A549 (cell line): Measurements from ENCODE around the gene MAMLD1. TPM values are rescaled to one million over a fixed set of nuclear protein-coding genes. Genes with fewer than 3 reads are reported as not detected.

Experiments used
- ATAC-seq, 2 experiments: fragments of 200-7000 bp in 1 of 2; fragments of >200 bp in 1 of 2; cut with Nextera tagmentation in 1 of 2; cut with Tn5 transposase in 1 of 2; 3 replicates each; pipeline versions ENCODE4 v1.8.0 to v1.9.1; 2018 to 2020; ENCODE audit warnings: mild to moderate bottlenecking in 1 of 2, moderate library complexity in 1 of 2
- CTCF ChIA-PET: fragments of 300-600 bp; sonication (Branson Sonifier 250); formaldehyde crosslinking; extraction: SDS; loops from one replicate; lab custom pipeline; 2021; ENCODE audit warnings: antibody characterized with exemption, inconsistent platforms; lab: Yijun Ruan, JAX
- POLR2A ChIA-PET: fragments of 350-600 bp; formaldehyde crosslinking; extraction: SDS; loops from one replicate; lab custom pipeline; 2021; ENCODE audit warnings: antibody characterized with exemption, inconsistent platforms; lab: Yijun Ruan, JAX
- DNase-seq, 2 experiments: peaks; one replicate each; pipeline versions ENCODE4 v3.0.0 to v3.0.0-alpha.2; 2011 to 2016; ENCODE audit warnings: low read depth in 1 of 2, low spot score in 1 of 2
- FAIRE-seq: peaks from 2 replicates; lab custom pipeline; 2011; peaks lifted over from hg19 to GRCh38; lab: Jason Lieb, UNC
- H3K27ac ChIP-seq, 2 experiments: fragments of >200 bp; sonication (Bioruptor Twin); formaldehyde crosslinking; 3 replicates each; pipeline ENCODE4 v1.5.1; 2016 to 2017
- H3K4me1 ChIP-seq: fragments of >200 bp; sonication (Bioruptor Twin); formaldehyde crosslinking; 3 replicates; pipeline ENCODE4 v1.6.1; 2016
- H3K4me2 ChIP-seq: fragments of >200 bp; sonication (Bioruptor Twin); formaldehyde crosslinking; 3 replicates; pipeline ENCODE4 v1.6.1; 2016
- H3K4me3 ChIP-seq: fragments of >200 bp; sonication (Bioruptor Twin); formaldehyde crosslinking; 3 replicates; pipeline ENCODE4 v1.5.1; 2016
- H3K9me3 ChIP-seq: fragments of >200 bp; sonication (Bioruptor Twin); formaldehyde crosslinking; 3 replicates; pipeline ENCODE4 v1.6.1; 2016
- ATOH8 ChIP-seq: fragments of 250-450 bp; sonication (Bioruptor Pico); IDR thresholded peaks from 2 replicates; pipeline ENCODE4 v1.5.0; 2020; ENCODE audit warnings: low read depth, mild to moderate bottlenecking, moderate library complexity
- CBX8 ChIP-seq: fragments of 200-600 bp; sonication (generic); IDR thresholded peaks from 2 replicates; pipeline ENCODE4 v1.6.1; 2016
- CHD4 ChIP-seq: fragments of 200-600 bp; sonication (generic); IDR thresholded peaks from 2 replicates; pipeline ENCODE4 v1.6.1; 2016; ENCODE audit warnings: antibody characterized with exemption, mild to moderate bottlenecking, borderline replicate concordance
- CTCF ChIP-seq: fragments of >200 bp; sonication (Bioruptor Twin); formaldehyde crosslinking; IDR thresholded peaks from 3 replicates; pipeline ENCODE4 v1.5.1; 2016
- E2F6 ChIP-seq: IDR thresholded peaks from 2 replicates; pipeline ENCODE4 v1.6.1; 2012; ENCODE audit warnings: low read depth, borderline replicate concordance
- ELK1 ChIP-seq: fragments of 150-350 bp; IDR thresholded peaks from 2 replicates; pipeline ENCODE4 v1.6.1; 2014; ENCODE audit warnings: low read depth, mild to moderate bottlenecking, low read length
- GATA3 ChIP-seq: IDR thresholded peaks from 2 replicates; pipeline ENCODE4 v1.6.1; 2012; ENCODE audit warnings: borderline replicate concordance
- HDAC2 ChIP-seq: fragments of 200-600 bp; sonication (generic); IDR thresholded peaks from 2 replicates; pipeline ENCODE4 v1.6.1; 2016
- HMGXB4 ChIP-seq: fragments of 250-450 bp; sonication (Bioruptor Pico); IDR thresholded peaks from 2 replicates; pipeline ENCODE4 v1.5.0; 2021; ENCODE audit warnings: mild to moderate bottlenecking, moderate library complexity, borderline replicate concordance
- HOXB13 ChIP-seq: fragments of 250-450 bp; sonication (Bioruptor Pico); IDR thresholded peaks from 2 replicates; pipeline ENCODE4 v1.5.0; 2020; ENCODE audit warnings: low read depth, mild to moderate bottlenecking, moderate library complexity
- MYC ChIP-seq: IDR thresholded peaks from 2 replicates; pipeline ENCODE4 v1.6.1; 2012; ENCODE audit warnings: mild to moderate bottlenecking, inconsistent platforms, low read length, improper control_type of control experiment, borderline replicate concordance
- PHF8 ChIP-seq: fragments of 200-600 bp; sonication (generic); IDR thresholded peaks from 2 replicates; pipeline ENCODE4 v1.6.1; 2016; ENCODE audit warnings: low read depth, mild to moderate bottlenecking, antibody characterized with exemption, moderate library complexity, borderline replicate concordance
- POLR2A ChIP-seq: IDR thresholded peaks from 2 replicates; pipeline ENCODE4 v1.6.1; 2012; ENCODE audit warnings: mild to moderate bottlenecking, low read length
- POLR2AphosphoS2 ChIP-seq: conservative IDR thresholded peaks from 2 replicates; pipeline ENCODE4 v1.6.1; 2012; ENCODE audit warnings: low read length, improper control_type of control experiment, inconsistent platforms
- REST ChIP-seq: fragments of 200-600 bp; sonication (generic); IDR thresholded peaks from 2 replicates; pipeline ENCODE4 v1.6.1; 2016; ENCODE audit warnings: antibody characterized with exemption, mild to moderate bottlenecking, moderate library complexity
- RFX5 ChIP-seq: fragments of 450-650 bp; IDR thresholded peaks from 2 replicates; pipeline ENCODE4 v1.7.1; 2014; ENCODE audit warnings: antibody characterized with exemption, mild to moderate bottlenecking, moderate library complexity
- RNF2 ChIP-seq: fragments of 200-600 bp; sonication (generic); IDR thresholded peaks from 2 replicates; pipeline ENCODE4 v1.6.1; 2016; ENCODE audit warnings: low read depth, mild to moderate bottlenecking, antibody characterized with exemption, moderate library complexity, borderline replicate concordance
- SMC3 ChIP-seq: fragments of >200 bp; sonication (Bioruptor Twin); formaldehyde crosslinking; IDR thresholded peaks from 3 replicates; pipeline ENCODE4 v1.6.1; 2018; ENCODE audit warnings: inconsistent platforms
- TP53 ChIP-seq: fragments of 250-450 bp; sonication (Bioruptor Pico); IDR thresholded peaks from 2 replicates; pipeline ENCODE4 v1.5.0; 2021; ENCODE audit warnings: mild to moderate bottlenecking, moderate library complexity
- USF2 ChIP-seq: fragments of 450-650 bp; IDR thresholded peaks from 2 replicates; pipeline ENCODE4 v1.6.1; 2014; ENCODE audit warnings: antibody characterized with exemption
- ZC3H11A ChIP-seq: fragments of 450-650 bp; IDR thresholded peaks from 2 replicates; pipeline ENCODE4 v1.6.1; 2014; ENCODE audit warnings: antibody characterized with exemption, mild to moderate bottlenecking
- WGBS: methylation state at CpG from one replicate; pipeline ENCODE4 v1.1.6; 2017; ENCODE audit errors: missing lambda C conversion rate; 5-methylcytosine and 5-hydroxymethylcytosine counted together
- polyA plus RNA-seq, 4 experiments: library from polyadenylated mRNA; depleted of rRNA in 3 of 4; stranded (reverse); fragments of >200 nt; fragmentation: RNase III in 1 of 4; extraction: RNeasy Plus Mini Kit Qiagen cat#74134 plus additional on column Dnase treatment in 1 of 4; gene quantifications; 2 replicates in 3 of 4; 3 replicates in 1 of 4; pipeline ENCODE4 v1.2.3, GENCODE V29; 2011 to 2017

Gene MAMLD1
- polyA plus RNA-seq, 2 of the 4 experiments (the other 2 are of a cell fraction) = 1.2 to 2.3 TPM

GRCh38 chrX:150364347-150365050, 1.4 kb downstream of the MAMLD1 start:
- peak overlapping the region; percentile 97 for H3K4me2 ChIP-seq
- H3K9me3 ChIP-seq = no peaks in the 10 kb centered on the region
- peak overlapping the region; percentile 66 for H3K4me3 ChIP-seq
- no peak for FAIRE-seq
- H3K4me1 ChIP-seq = peaks cover 23% of the 10 kb centered on the region
- ChIA-PET POLR2A (interaction anchor here (1.3 to 3.3 kb wide), 4 partner anchors 164 to 425 kb away, joined by 3 to 28 read pairs (median 4); partner anchors contain the start of gene EOLA2), CTCF (interaction anchor here (0.6 to 4.1 kb wide), 39 partner anchors 12 to 415 kb away, joined by 3 to 48 read pairs (median 4); no protein-coding TSS in a partner anchor)
- peak overlapping the region; percentile 69 to 90 for H3K27ac ChIP-seq
- WGBS = 2% methylated on average over 26 of the region's 66 CpGs
- peak in 1 of 2 experiments; percentile 11; a peak in 3 of 6 replicates for ATAC-seq
- peak in 1 of 2 experiments; percentile 21 for DNase-seq
- no peak for TF ChIP-seq GATA3
- TF ChIP-seq RNF2 = no peak
- TF ChIP-seq ATOH8 (CRISPR knock-in tag) = no peak
- no peak for TF ChIP-seq USF2
- TF ChIP-seq CHD4 = no peak
- TF ChIP-seq HMGXB4 (CRISPR knock-in tag) = no peak

- Histone ChIP-seq H3K4me3 (peak overlapping the region; percentile 66), H3K9me3 (no peaks in the 10 kb centered on the region), H3K27ac (peak overlapping the region; percentile 69 to 90), H3K4me1 (peaks cover 23% of the 10 kb centered on the region), H3K4me2 (peak overlapping the region; percentile 97)
- WGBS = 0% methylated on average over 13 of the region's 75 CpGs
- ATAC-seq (peak; percentile 35 to 63), FAIRE-seq (no peak), DNase-seq (peak; percentile 31 to 80)
- CTCF ChIA-PET = interaction anchor here (0.6 to 4.1 kb wide), 35 partner anchors 9 to 416 kb away, joined by 3 to 48 read pairs (median 4); no protein-coding TSS in a partner anchor
- POLR2A ChIA-PET = interaction anchor here (0.7 to 3.3 kb wide), 5 partner anchors 118 to 426 kb away, joined by 3 to 28 read pairs (median 4); partner anchors contain the start of gene EOLA2
- TF ChIP-seq CTCF (peak; percentile 70), SMC3 (peak; percentile 64), HOXB13 (no peak), HDAC2 (no peak), POLR2AphosphoS2 (no peak), MYC (no peak), CBX8 (no peak), RFX5 (no peak), PHF8 (0 out of 2 replicates have a peak, but pooled peaks have one; percentile 23), ZC3H11A (no peak), REST (no peak), ELK1 (no peak), E2F6 (0 out of 2 replicates have a peak, but pooled peaks have one; percentile 24), POLR2A (peak; percentile 19; the same call in 1 of the 2 replicates), TP53 (CRISPR knock-in tag) (no peak), CHD4 (no peak)
These were observed 2.2 kb downstream of the MAMLD1 start for GRCh38 chrX:150365051-150365989.
